SK-MEL-5 (cell line): ENCODE results near the gene CYSLTR2. TPM values are rescaled to one million over a fixed set of nuclear protein-coding genes. Genes with fewer than 3 reads are reported as not detected.
A peak's percentile ranks its signal among the peaks of the same experiment; 100 is the strongest.

Experiments
- DNase-seq: peaks from one replicate; pipeline ENCODE4 v3.0.0-alpha.2; 2016; ENCODE audit warnings: low read depth, low spot score
- in situ Hi-C: cut with HindIII; loops from 2 replicates; pipeline ENCODE4 v1.10.0; 2016; ENCODE audit warnings: low sequenced_read_pairs, high pct_unique_total_duplicates, low pct_unique_long_range_greater_than_20kb
- total RNA-seq: library from RNA; depleted of rRNA; stranded (reverse); fragments of >200 nt; shearing (Covaris generic); gene quantifications from 2 replicates; pipeline ENCODE4 v1.2.3, GENCODE V29; 2014; rRNA removed

The CYSLTR2 gene
- total RNA-seq, 1 experiment from 2014 or later: 23.6 TPM

- in situ Hi-C loops: no loop called here
Measured at GRCh38 chr13:48750588-48751383, 97.1 kb downstream of the CYSLTR2 start.

GRCh38 chr13:48760626-48761025, 106.9 kb downstream of the CYSLTR2 start:
- in situ Hi-C loops: no loop called here
- no peak for DNase-seq

More at GRCh38 chr13:48750588-48751383, 97.1 kb downstream of the CYSLTR2 start:
- DNase-seq: peak; percentile 57

Other genes with a start within 250 kb of the CYSLTR2 start
- gene LPAR6, start 240.8 kb upstream of the CYSLTR2 start, total RNA-seq: 31.0 and 32.2 TPM in 2 replicates
- gene RCBTB2, start 120.8 kb upstream of the CYSLTR2 start, total RNA-seq: 4.8 and 5.0 TPM in 2 replicates